HT-29 (cell line): ENCODE measurements around the gene PRELID1. TPM values are rescaled to one million over a fixed set of nuclear protein-coding genes. Genes with fewer than 3 reads are reported as not detected.
"Not testable (repeated sequence)": the region's sequence is repeated elsewhere in the genome, so short reads cannot be mapped to it uniquely, and the experiment has no call there.

Source experiments
- DNase-seq: peaks from one replicate; pipeline ENCODE4 v3.0.0-alpha.2; 2015; ENCODE audit warnings: low spot score
- total RNA-seq: library from RNA; depleted of rRNA; stranded (reverse); fragments of >200 nt; shearing (Covaris generic); gene quantifications from 2 replicates; pipeline ENCODE4 v1.2.3, GENCODE V29; 2014

PRELID1 gene
- total RNA-seq, 1 experiment from 2014 or later, result 556 TPM

GRCh38 chr5:177299697-177300096 is 3.9 kb upstream of the PRELID1 start:
- DNase-seq, result no peak

GRCh38 chr5:177300236-177300880 is 3.2 kb upstream of the PRELID1 start:
- DNase-seq, result no peak

GRCh38 chr5:177300951-177301350 is 2.6 kb upstream of the PRELID1 start:
- DNase-seq, result no peak

GRCh38 chr5:177301503-177302165 is 2.0 kb upstream of the PRELID1 start:
- peak; percentile 88 for DNase-seq

GRCh38 chr5:177302354-177303110 is 1.1 kb upstream of the PRELID1 start:
- DNase-seq, result peak; percentile 30

GRCh38 chr5:177303925-177304391 is 359 bp downstream of the PRELID1 start:
- peak; percentile 49 for DNase-seq

- peak; percentile 21 for DNase-seq
These were observed 957 bp downstream of the PRELID1 start for GRCh38 chr5:177304392-177305119.

- DNase-seq, result not testable (repeated sequence)
These were observed 2.6 kb downstream of the PRELID1 start for GRCh38 chr5:177306103-177306640.

- no peak for DNase-seq
These were observed 3.3 kb downstream of the PRELID1 start for GRCh38 chr5:177306674-177307543.

- DNase-seq, result no peak
These were observed 4.2 kb downstream of the PRELID1 start for GRCh38 chr5:177307544-177308363.

- DNase-seq, result no peak
These were observed 5.1 kb downstream of the PRELID1 start for GRCh38 chr5:177308740-177309139.

GRCh38 chr5:177309351-177310191 is 6.0 kb downstream of the PRELID1 start:
- peak; percentile 85 for DNase-seq

GRCh38 chr5:177310332-177310731 is 6.7 kb downstream of the PRELID1 start:
- no peak for DNase-seq

GRCh38 chr5:177310757-177311391 is 7.3 kb downstream of the PRELID1 start:
- peak; percentile 27 for DNase-seq

- DNase-seq, result no peak
These were observed 7.8 kb downstream of the PRELID1 start for GRCh38 chr5:177311392-177311722.

- DNase-seq, result peak; percentile 98
These were observed 8.4 kb downstream of the PRELID1 start, which contains the start of gene MXD3 for GRCh38 chr5:177311723-177312648. Gene MXD3, minus strand, starts transcription at chr5:177311898. Its CDS starts 68 bp downstream, at chr5:177311830.

GRCh38 chr5:177312649-177313181 is 9.1 kb downstream of the PRELID1 start:
- DNase-seq, result peak; percentile 75
